HUES6 (cell line): Measurements from ENCODE around the gene PALS2.
A peak's percentile ranks its signal among the peaks of the same experiment; 100 is the strongest.

Experiments
- H3K27ac ChIP-seq: 2 replicates; pipeline ENCODE4 v1.7.0; 2013; ENCODE audit warnings: low read depth, mild to moderate bottlenecking, low read length, inconsistent platforms
- H3K27me3 ChIP-seq: 2 replicates; pipeline ENCODE4 v1.6.1; 2013; ENCODE audit warnings: low read length; ENCODE audit not compliant: control insufficient read depth, insufficient read depth
- H3K36me3 ChIP-seq: 2 replicates; pipeline ENCODE4 v1.6.1; 2013; ENCODE audit warnings: low read length; ENCODE audit not compliant: control insufficient read depth, insufficient read depth
- H3K4me1 ChIP-seq: 2 replicates; pipeline ENCODE4 v1.6.1; 2013; ENCODE audit warnings: low read length; ENCODE audit not compliant: control insufficient read depth, insufficient read depth
- H3K4me3 ChIP-seq: 2 replicates; pipeline ENCODE4 v1.5.1; 2013; ENCODE audit warnings: low read depth, low read length
- H3K9ac ChIP-seq: one replicate; pipeline ENCODE4 v1.6.1; 2013; ENCODE audit warnings: mild to moderate bottlenecking, low read length
- H3K9me3 ChIP-seq: 2 replicates; pipeline ENCODE4 v1.6.1; 2013; ENCODE audit warnings: low read depth, low read length; ENCODE audit not compliant: control insufficient read depth, insufficient read depth

The PALS2 gene

DNA sequence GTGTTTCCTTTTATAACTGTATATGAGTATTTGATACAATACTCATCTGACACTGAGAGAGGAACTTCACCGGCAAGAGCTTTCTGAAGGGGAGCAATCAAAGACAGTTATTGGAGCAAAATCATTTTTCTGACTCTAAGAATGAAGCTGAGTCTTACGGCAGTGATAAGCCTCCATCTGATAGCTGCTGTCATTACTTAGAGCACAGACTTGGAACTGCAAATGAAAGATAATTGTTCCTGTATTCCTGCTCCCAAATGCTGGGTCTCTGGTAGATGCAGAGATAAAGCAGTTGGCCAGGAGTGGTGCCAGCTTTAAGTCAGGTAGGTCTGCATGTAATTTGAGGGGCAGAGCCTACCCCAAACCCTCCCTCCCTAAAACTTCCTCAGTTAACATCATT, 2.3 kb upstream of the PALS2 start:
- H3K36me3 ChIP-seq, result no peaks in the 10 kb centered on the region
- H3K4me1 ChIP-seq, result peaks cover 54% of the 10 kb centered on the region
- H3K4me3 ChIP-seq, result no peak overlapping the region
- H3K27ac ChIP-seq, result no peak overlapping the region
- H3K9ac ChIP-seq, result no peak overlapping the region
- peaks cover 10% of the 10 kb centered on the region for H3K27me3 ChIP-seq
- H3K9me3 ChIP-seq, result no peaks in the 10 kb centered on the region

DNA sequence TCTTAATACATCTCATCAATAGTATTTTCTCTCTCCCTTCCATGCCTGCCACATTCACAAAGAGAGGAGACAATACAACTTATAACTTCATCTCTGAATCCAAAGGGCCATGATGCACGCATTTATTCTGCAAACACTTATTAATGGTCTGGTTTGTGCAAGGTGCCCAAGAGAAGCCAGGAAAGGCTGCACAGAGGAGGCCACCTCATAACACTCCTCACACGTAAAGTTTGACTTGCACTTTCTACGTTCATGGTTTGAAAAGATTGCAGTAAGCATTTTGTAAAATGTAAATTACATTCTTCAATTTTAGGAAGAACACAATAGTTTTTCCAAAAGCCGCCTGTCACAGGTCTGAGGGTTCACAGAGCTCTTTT, 1.2 kb upstream of the PALS2 start:
- H3K36me3 ChIP-seq, result no peaks in the 10 kb centered on the region
- H3K4me1 ChIP-seq, result peaks cover 52% of the 10 kb centered on the region
- H3K4me3 ChIP-seq, result peak overlapping the region; percentile 85; the same call in 1 of the 2 replicates
- H3K27me3 ChIP-seq, result peaks cover 10% of the 10 kb centered on the region
- H3K9me3 ChIP-seq, result no peaks in the 10 kb centered on the region
- no peak overlapping the region for H3K27ac ChIP-seq
- H3K9ac ChIP-seq, result no peak overlapping the region

DNA sequence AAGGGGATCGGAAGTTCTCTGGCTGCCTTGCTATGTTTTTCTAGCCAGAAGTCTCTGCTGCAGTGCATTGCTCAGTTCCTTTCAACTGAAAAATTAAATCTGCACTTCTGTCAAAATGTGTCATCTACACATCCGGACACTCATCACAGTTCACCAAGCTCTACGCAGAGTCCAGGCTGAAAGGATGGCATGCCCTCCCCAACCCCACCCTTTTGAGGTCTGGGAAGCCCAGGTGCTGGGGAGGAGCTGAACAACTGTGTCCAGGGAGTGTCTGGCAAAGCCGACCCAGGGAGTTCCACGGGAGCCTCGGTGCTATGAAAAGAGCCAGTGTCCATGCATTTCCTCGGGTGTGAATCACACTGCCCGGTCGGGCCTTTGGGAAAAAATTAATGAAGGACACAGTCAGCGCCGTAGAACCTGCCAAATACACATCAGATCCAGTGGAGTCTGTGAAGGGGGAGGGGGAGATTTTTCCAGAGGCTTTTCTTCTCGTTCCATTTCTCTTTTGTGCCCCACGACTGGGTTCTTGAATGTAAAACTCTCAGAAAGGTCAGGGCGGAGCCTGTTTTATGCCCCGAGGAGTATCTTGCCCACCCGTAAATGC, 757 bp upstream of the PALS2 start:
- Histone ChIP-seq H3K9me3 (no peaks in the 10 kb centered on the region), H3K36me3 (no peaks in the 10 kb centered on the region), H3K9ac (peak overlapping the region; percentile 77), H3K27ac (no peak overlapping the region; the same call in 1 of the 2 replicates), H3K4me1 (peaks cover 49% of the 10 kb centered on the region), H3K27me3 (peaks cover 10% of the 10 kb centered on the region), H3K4me3 (peak overlapping the region; percentile 85)

DNA sequence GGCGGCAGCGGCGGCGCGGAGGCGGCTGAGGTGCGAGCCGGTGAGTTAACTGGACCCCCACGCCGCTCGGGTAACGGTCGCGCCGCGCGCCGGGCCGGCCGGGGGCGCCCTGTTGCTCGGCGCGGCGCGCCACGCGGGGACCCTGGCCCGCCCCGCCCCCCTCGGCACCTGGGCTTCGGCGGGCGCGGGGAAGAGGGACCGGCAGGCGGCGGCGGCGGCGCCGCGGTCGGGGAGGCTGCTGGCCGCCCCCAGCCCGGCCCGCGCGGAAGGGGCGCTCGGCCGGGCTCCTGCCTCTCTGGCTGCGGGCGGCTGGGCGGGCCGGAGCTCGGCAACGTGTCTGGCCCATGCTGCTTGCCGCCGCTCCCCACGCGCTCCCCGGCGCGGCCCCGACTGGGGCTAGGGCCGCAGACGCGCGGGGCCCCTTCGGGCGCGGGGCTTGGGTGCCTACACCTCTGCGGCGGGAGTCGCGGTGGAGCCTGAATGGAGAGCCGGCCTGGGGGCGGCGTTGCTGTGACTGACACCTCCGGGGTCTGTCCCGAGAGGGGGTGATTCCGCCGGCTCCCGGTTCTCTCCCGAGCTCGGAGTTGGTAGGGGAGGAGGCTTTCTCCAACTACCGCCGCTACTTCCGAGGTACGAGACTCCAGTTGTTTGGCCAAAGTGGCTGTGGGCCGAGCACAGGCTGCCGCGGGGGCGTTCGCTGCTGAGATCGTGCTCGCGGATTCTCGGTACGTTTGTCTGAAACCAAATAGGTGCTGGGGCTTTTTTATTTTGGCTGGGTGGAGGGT, 494 bp downstream of the PALS2 start:
- Histone ChIP-seq H3K27ac (peak overlapping the region; percentile 6; the same call in 1 of the 2 replicates), H3K4me1 (peaks cover 47% of the 10 kb centered on the region)

DNA sequence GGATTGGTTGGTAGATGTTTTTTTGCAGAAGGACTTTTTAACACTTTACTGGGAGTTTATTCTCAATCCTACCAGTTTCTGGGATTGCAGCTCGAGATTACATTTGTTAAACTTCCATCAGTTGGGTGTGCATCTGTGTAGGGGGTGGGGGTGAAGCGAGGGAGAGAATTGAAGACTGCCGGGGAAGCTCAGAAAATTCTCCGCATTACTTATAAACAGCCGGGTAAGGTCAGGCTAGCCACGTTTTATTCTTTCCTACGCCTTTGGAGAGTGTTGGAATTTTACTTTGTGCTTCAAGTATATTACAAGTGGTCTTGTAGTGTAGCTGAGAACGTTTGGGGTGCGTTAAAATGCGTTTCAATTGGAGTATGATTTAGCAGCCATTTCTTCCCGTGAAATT, 1.1 kb downstream of the PALS2 start:
- no peaks in the 10 kb centered on the region for H3K36me3 ChIP-seq
- H3K27me3 ChIP-seq, result peaks cover 10% of the 10 kb centered on the region
- H3K9me3 ChIP-seq, result no peaks in the 10 kb centered on the region
- H3K4me1 ChIP-seq, result peaks cover 44% of the 10 kb centered on the region
- H3K4me3 ChIP-seq, result peak overlapping the region; percentile 75
- H3K9ac ChIP-seq, result peak overlapping the region; percentile 74
- H3K27ac ChIP-seq, result peak overlapping the region; percentile 6; the same call in 1 of the 2 replicates

More for the DNA sequence above, 494 bp downstream of the PALS2 start:
- H3K27me3 ChIP-seq, result peaks cover 10% of the 10 kb centered on the region
- H3K9me3 ChIP-seq, result no peaks in the 10 kb centered on the region
- H3K36me3 ChIP-seq, result no peaks in the 10 kb centered on the region
- peak overlapping the region; percentile 85 for H3K4me3 ChIP-seq
- H3K9ac ChIP-seq, result peak overlapping the region; percentile 75

DNA sequence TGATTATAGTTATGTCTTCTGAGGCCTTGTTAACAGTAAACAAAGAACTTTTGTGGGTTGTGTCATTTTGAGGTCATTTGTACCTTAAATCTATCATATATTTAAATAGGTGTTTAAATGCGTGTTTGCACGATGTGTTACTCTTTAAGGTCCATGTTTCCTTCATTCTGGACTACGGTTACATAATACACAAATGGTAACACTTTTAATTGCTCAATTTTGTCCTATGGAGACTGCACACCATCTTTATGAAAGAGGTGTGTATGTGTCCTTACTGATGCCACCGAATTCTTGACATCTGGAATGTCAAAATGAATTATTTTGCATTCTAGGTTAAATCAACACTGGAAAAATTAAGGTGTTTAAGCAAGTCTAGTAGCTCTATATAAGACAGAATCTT, 1.7 kb downstream of the PALS2 start:
- H3K27ac ChIP-seq, result no peak overlapping the region; the same call in 1 of the 2 replicates
- H3K9me3 ChIP-seq, result no peaks in the 10 kb centered on the region
- no peaks in the 10 kb centered on the region for H3K36me3 ChIP-seq
- H3K4me1 ChIP-seq, result peaks cover 40% of the 10 kb centered on the region
- H3K4me3 ChIP-seq, result peak overlapping the region; percentile 75
- H3K9ac ChIP-seq, result peak overlapping the region; percentile 74
- peaks cover 10% of the 10 kb centered on the region for H3K27me3 ChIP-seq

DNA sequence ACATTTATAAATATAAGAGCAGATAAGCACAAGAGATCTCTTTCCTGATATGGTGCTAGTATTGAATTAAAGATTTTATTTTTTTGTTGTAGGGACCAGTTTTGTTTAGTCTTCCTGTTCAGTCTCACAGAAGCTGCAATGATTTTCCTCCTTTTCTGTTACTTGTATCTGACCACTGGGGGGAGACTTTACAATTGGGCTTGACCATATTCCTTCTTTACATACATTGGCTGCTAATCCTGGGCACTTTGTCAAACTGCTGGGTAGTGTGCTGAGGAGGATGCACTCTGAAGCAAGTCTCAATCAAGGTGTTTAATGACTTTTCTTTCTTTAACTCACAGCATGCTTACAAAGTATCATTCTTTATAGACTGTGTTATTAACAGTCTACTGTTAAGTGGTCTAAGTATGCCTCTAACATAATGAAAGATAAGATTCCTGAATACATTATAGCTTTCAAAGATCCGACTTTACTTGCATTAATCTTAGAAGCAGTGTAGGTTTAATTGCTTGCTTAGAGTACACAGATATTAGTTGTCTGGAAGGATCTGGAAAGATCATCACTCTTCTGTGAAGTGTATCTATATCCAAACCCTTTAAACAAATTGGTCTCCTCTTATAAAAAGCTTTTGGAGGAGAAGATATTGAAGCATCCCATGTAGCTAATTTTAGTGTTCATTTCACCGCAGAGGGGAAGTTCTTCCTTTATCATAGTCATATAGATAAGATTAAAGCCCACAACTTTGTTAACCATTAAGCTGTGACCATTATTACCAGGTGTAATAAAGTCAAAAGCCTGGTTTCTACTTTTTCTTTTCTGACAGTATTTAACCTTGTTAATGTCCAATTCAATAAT, 3.1 kb downstream of the PALS2 start:
- Histone ChIP-seq H3K36me3 (no peaks in the 10 kb centered on the region), H3K9ac (no peak overlapping the region), H3K4me1 (peaks cover 32% of the 10 kb centered on the region), H3K27me3 (peaks cover 8% of the 10 kb centered on the region), H3K27ac (no peak overlapping the region), H3K9me3 (no peaks in the 10 kb centered on the region; the same call in 1 of the 2 replicates), H3K4me3 (peak overlapping the region; percentile 75; the same call in 1 of the 2 replicates)

DNA sequence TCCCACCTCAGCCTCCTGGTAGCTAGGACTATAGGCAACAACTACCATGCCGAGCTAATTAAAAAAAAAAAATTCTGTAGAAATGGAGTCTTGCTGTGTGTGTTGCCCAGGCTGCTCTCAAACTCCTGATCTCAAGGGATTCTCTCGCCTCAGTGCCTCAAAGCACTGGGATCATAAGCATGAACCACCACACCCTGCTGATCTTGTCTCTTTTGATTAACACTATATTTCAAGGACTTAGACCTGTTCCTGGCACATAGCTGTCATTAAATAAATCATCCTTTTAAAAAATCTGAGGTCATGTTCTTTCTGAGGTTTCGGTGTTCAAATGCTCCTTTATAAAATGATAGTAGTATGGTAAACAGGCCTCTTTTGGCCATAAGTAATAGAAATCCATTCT, 4.8 kb downstream of the PALS2 start:
- Histone ChIP-seq H3K36me3 (no peaks in the 10 kb centered on the region), H3K4me3 (no peak overlapping the region), H3K9me3 (no peaks in the 10 kb centered on the region; the same call in 1 of the 2 replicates), H3K4me1 (peaks cover 20% of the 10 kb centered on the region), H3K9ac (no peak overlapping the region), H3K27me3 (no peaks in the 10 kb centered on the region), H3K27ac (no peak overlapping the region)

DNA sequence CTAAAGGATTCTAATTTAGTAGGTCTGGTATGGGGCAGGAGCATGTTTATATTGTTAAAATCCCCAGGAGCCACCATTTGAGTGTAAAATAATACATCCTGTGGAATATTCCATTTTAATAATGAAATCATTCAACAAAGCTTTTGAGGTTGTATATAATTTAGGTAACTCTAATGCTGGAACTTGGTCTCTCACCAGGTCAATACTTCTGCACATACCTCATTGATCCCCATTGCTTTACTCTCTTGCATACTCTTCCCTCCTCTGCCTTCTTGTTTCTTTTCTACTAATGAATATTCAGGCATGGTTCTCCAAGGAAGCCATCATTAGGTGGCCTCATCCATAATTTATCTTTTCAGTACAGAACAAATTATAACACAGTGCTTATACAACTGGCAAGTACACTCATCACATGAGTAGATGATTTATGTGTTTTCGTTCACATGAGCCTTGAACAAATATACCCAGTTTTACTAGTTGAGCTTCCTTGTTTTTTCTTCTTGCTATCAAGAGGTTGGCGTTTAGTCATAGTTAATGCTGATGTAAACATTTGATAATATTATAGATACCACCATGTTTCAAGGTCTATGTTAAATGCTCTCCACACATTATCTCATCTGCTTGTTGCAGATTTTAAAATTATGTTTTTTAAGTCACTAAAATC, 7.2 kb downstream of the PALS2 start:
- Histone ChIP-seq H3K36me3 (no peaks in the 10 kb centered on the region), H3K4me3 (no peak overlapping the region), H3K9me3 (no peaks in the 10 kb centered on the region; the same call in 1 of the 2 replicates), H3K9ac (no peak overlapping the region), H3K4me1 (peaks cover 15% of the 10 kb centered on the region), H3K27ac (no peak overlapping the region), H3K27me3 (no peaks in the 10 kb centered on the region)

DNA sequence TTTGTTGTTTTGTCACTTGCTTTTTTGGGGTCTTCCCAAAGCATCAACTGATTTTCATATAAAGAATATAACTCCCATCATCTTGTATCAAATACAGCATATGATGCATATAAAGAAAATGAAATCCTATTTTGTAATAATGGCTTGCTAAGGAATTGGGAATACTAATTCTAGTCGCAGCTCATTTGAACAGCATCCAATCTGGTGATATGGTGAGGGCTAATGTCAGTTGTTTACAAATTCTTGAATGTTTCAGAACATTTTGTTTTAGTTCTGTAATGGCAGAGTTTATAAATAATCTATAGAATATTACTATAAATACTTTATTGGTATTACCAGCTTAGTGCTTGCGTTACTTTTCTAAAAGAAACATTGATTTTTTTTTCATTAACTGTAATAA, 8.9 kb downstream of the PALS2 start:
- Histone ChIP-seq H3K4me1 (peaks cover 9% of the 10 kb centered on the region), H3K36me3 (no peaks in the 10 kb centered on the region), H3K9ac (no peak overlapping the region), H3K4me3 (no peak overlapping the region), H3K9me3 (no peaks in the 10 kb centered on the region; the same call in 1 of the 2 replicates), H3K27me3 (no peaks in the 10 kb centered on the region), H3K27ac (no peak overlapping the region)
